ENCODE measurements around the gene AVPR2.
A peak's percentile ranks its signal among the peaks of the same experiment; 100 is the strongest.

The AVPR2 gene

DNA sequence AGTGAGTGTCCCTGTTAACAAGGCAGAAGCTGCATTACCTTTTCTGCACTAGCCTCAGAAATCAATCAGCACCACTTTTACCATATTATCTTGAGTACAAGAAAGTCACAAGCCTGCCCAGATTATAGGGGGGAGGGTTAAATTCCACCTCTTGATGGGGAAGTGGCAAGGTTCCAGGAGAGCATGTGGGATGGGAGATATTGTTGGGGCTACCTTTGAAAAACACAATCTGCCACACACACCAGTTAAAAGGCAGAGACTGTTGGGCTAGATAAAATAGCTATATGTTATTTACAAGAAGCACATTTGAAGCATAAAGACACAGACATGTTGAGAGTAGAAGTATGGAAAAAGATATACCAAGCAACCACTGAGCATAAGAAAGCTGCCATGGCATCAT is 6.6 kb upstream of the AVPR2 start:
- Histone ChIP-seq H3K9me3 (ENCODE audit: insufficient read depth, low read length, severe bottlenecking) (no peaks in the 10 kb centered on the region), H3K27me3 (ENCODE audit: insufficient read depth, low read length, poor library complexity) (no peaks in the 10 kb centered on the region), H3K36me3 (ENCODE audit: insufficient read depth, low read length) (no peaks in the 10 kb centered on the region), H3K4me3 (ENCODE audit: low read depth in 1 of 2, low read length in 2 of 2) (no peak overlapping the region), H3K4me2 (ENCODE audit: insufficient read depth, low read length) (no peak overlapping the region), H3K9ac (ENCODE audit: low read depth, low read length) (no peak overlapping the region), H3K79me2 (ENCODE audit: insufficient read depth, low read length) (no peaks in the 10 kb centered on the region), H3K4me1 (ENCODE audit: insufficient read depth, low read length) (peaks cover 18% of the 10 kb centered on the region), H4K20me1 (ENCODE audit: insufficient read depth, low read length) (no peaks in the 10 kb centered on the region), H3K27ac (ENCODE audit: low read length) (no peak overlapping the region), H2AFZ (ENCODE audit: low read depth, low read length) (no peak overlapping the region)
- no peak for ATAC-seq (ENCODE audit: insufficient read depth, low read depth)
- DNase-seq, result no peak
- no peak for TF ChIP-seq EZH2 (IDR thresholded peaks at IDR 0.05; ENCODE audit: borderline replicate concordance, low read depth, low read length, severe bottlenecking)
- TF ChIP-seq, protein P1, sequence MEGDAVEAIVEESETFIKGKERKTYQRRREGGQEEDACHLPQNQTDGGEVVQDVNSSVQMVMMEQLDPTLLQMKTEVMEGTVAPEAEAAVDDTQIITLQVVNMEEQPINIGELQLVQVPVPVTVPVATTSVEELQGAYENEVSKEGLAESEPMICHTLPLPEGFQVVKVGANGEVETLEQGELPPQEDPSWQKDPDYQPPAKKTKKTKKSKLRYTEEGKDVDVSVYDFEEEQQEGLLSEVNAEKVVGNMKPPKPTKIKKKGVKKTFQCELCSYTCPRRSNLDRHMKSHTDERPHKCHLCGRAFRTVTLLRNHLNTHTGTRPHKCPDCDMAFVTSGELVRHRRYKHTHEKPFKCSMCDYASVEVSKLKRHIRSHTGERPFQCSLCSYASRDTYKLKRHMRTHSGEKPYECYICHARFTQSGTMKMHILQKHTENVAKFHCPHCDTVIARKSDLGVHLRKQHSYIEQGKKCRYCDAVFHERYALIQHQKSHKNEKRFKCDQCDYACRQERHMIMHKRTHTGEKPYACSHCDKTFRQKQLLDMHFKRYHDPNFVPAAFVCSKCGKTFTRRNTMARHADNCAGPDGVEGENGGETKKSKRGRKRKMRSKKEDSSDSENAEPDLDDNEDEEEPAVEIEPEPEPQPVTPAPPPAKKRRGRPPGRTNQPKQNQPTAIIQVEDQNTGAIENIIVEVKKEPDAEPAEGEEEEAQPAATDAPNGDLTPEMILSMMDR (IDR thresholded peaks at IDR 0.05; ENCODE audit: borderline replicate concordance, extremely low read depth, low read length, poor library complexity, severe bottlenecking), result no peak

DNA sequence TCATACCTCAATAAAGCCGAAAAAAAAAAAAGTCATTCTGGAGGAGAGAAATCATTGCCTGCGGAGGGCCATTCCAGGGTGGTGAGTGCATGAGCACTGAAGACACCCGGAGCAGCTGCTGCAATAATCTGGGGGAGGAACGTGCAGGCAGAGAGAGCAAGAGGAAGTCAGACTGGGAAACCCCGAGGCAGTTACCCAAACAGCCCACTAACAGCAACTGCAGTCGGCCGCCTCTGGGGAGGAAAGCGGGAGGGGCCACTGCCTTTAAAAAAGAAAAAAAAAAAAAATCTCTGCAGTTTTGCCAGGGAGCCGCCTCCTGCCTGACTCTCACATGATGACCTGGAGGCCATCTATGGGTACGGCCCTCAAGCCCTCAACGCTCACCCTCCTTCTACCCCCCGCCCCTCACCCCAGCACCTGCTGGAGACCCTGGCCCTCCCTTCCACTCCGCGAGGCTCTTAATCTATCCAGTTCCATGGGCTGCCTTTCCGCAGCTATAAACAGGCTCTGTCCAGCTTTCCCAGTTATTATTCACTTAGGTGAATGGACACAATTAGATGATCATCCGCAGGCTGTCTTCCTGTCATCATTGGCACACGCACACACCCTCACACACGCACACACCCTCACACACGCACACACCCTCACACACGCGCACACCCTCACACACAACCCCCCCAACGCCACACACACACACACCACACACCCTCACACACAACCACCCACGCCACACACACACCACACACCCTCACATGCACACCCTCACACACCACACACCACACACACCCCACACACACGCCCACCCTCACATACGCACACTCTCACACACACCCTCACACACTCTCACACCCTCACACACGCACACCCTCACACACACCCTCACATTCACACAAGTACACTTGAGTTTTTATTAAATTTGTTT is 3.4 kb upstream of the AVPR2 start:
- peak; percentile 82 for DNase-seq
- Histone ChIP-seq H3K27ac (ENCODE audit: low read length) (peak overlapping the region; percentile 64), H3K9ac (ENCODE audit: low read depth, low read length) (peak overlapping the region; percentile 30; the same call in 1 of the 2 replicates), H3K79me2 (ENCODE audit: insufficient read depth, low read length) (no peaks in the 10 kb centered on the region), H3K9me3 (ENCODE audit: insufficient read depth, low read length, severe bottlenecking) (no peaks in the 10 kb centered on the region), H2AFZ (ENCODE audit: low read depth, low read length) (no peak overlapping the region), H4K20me1 (ENCODE audit: insufficient read depth, low read length) (no peaks in the 10 kb centered on the region), H3K4me3 (ENCODE audit: low read depth in 1 of 2, low read length in 2 of 2) (no peak overlapping the region), H3K4me1 (ENCODE audit: insufficient read depth, low read length) (peaks cover 18% of the 10 kb centered on the region), H3K4me2 (ENCODE audit: insufficient read depth, low read length) (peak overlapping the region; percentile 53), H3K36me3 (ENCODE audit: insufficient read depth, low read length) (peaks cover 2% of the 10 kb centered on the region; the same call in 1 of the 2 replicates), H3K27me3 (ENCODE audit: insufficient read depth, low read length, poor library complexity) (no peaks in the 10 kb centered on the region)
- peak; percentile 76 for ATAC-seq (ENCODE audit: insufficient read depth, low read depth)
- TF ChIP-seq EZH2 (IDR thresholded peaks at IDR 0.05; ENCODE audit: borderline replicate concordance, low read depth, low read length, severe bottlenecking), result no peak
- TF ChIP-seq, protein P1 (IDR thresholded peaks at IDR 0.05; ENCODE audit: borderline replicate concordance, extremely low read depth, low read length, poor library complexity, severe bottlenecking), result no peak

DNA sequence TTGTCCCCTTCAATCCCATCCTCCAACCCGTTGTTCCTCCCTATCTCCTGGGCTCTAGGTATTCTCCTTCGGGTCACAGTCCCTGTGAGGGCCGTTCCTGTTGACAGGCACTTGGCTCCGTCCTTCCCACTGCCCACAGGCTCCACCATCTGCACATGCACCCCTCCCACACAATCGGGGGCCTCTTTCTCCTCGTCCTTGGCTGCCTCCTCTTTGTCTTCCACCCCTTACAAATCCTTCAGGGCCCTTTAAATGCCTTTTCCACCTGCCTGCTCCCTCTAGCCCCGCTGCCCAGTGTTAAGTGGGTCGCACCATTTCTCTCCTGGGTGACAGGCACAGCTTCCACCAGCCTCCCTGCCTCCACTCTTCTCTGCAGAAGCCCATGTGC is 2.7 kb upstream of the AVPR2 start:
- Histone ChIP-seq H3K27me3 (ENCODE audit: insufficient read depth, low read length, poor library complexity) (no peaks in the 10 kb centered on the region), H3K4me2 (ENCODE audit: insufficient read depth, low read length) (no peak overlapping the region), H4K20me1 (ENCODE audit: insufficient read depth, low read length) (no peaks in the 10 kb centered on the region), H3K4me3 (ENCODE audit: low read depth in 1 of 2, low read length in 2 of 2) (no peak overlapping the region), H3K4me1 (ENCODE audit: insufficient read depth, low read length) (peaks cover 18% of the 10 kb centered on the region), H3K79me2 (ENCODE audit: insufficient read depth, low read length) (no peaks in the 10 kb centered on the region), H3K36me3 (ENCODE audit: insufficient read depth, low read length) (peaks cover 5% of the 10 kb centered on the region), H3K27ac (ENCODE audit: low read length) (peak overlapping the region; percentile 64; the same call in 1 of the 2 replicates), H2AFZ (ENCODE audit: low read depth, low read length) (no peak overlapping the region), H3K9ac (ENCODE audit: low read depth, low read length) (no peak overlapping the region; the same call in 1 of the 2 replicates), H3K9me3 (ENCODE audit: insufficient read depth, low read length, severe bottlenecking) (no peaks in the 10 kb centered on the region)
- TF ChIP-seq EZH2 (IDR thresholded peaks at IDR 0.05; ENCODE audit: borderline replicate concordance, low read depth, low read length, severe bottlenecking), result no peak
- TF ChIP-seq, protein P1 (IDR thresholded peaks at IDR 0.05; ENCODE audit: borderline replicate concordance, extremely low read depth, low read length, poor library complexity, severe bottlenecking), result no peak
- DNase-seq (no peak), ATAC-seq (ENCODE audit: insufficient read depth, low read depth) (no peak)

Data from DND-41 (cell line).